GM12878 (cell line): Measurements from ENCODE around the gene NKTR.

ENCODE experiments used
- EED ChIP-seq: sonication (generic); IDR thresholded peaks from 2 replicates; pipeline ENCODE4 v1.6.1; 2016; ENCODE audit warnings: antibody characterized with exemption, low read depth
- EZH2 ChIP-seq: IDR thresholded peaks from 2 replicates; pipeline ENCODE4 v1.6.1; 2012; ENCODE audit warnings: low read depth, mild to moderate bottlenecking, control low read depth, inconsistent platforms, low read length, borderline replicate concordance; ENCODE audit not compliant: control insufficient read depth
- POLR2AphosphoS5 ChIP-seq: IDR thresholded peaks from 2 replicates; pipeline ENCODE4 v1.6.1; 2011; ENCODE audit warnings: mild to moderate bottlenecking, low read length, inconsistent platforms
- RAD21 ChIP-seq: IDR thresholded peaks from 2 replicates; pipeline ENCODE4 v1.6.1; 2011; ENCODE audit warnings: mild to moderate bottlenecking, low read depth, low read length, moderate library complexity; ENCODE audit not compliant: insufficient read depth
- TCF7 ChIP-seq: IDR thresholded peaks from 2 replicates; pipeline ENCODE4 v1.6.1; 2014; ENCODE audit warnings: antibody characterized with exemption, borderline replicate concordance
- TF ChIP-seq, protein P1 (sequence below): IDR thresholded peaks from 2 replicates; pipeline ENCODE4 v1.6.1; 2012; ENCODE audit warnings: low read depth, low read length, improper control_type of control experiment
- TF ChIP-seq, protein P2 (sequence below), 3 experiments: IDR thresholded peaks in 2 of 3; conservative IDR thresholded peaks in 1 of 3; 2 replicates each; pipeline ENCODE4 v1.5.1; 2011; ENCODE audit warnings: low read depth in 3 of 3, low read length in 3 of 3, mild to moderate bottlenecking in 3 of 3, control low read depth in 2 of 3, moderate library complexity in 2 of 3, inconsistent platforms in 1 of 3, mixed read lengths in 1 of 3; ENCODE audit not compliant: control insufficient read depth in 2 of 3, insufficient read depth in 1 of 3; ENCODE audit errors: extremely low read depth in 1 of 3
- TF ChIP-seq, protein P3 (sequence below): IDR thresholded peaks from 2 replicates; pipeline ENCODE4 v1.6.1; 2012; ENCODE audit warnings: improper control_type of control experiment, low read depth, low read length; ENCODE audit not compliant: insufficient replicate concordance

DNA sequence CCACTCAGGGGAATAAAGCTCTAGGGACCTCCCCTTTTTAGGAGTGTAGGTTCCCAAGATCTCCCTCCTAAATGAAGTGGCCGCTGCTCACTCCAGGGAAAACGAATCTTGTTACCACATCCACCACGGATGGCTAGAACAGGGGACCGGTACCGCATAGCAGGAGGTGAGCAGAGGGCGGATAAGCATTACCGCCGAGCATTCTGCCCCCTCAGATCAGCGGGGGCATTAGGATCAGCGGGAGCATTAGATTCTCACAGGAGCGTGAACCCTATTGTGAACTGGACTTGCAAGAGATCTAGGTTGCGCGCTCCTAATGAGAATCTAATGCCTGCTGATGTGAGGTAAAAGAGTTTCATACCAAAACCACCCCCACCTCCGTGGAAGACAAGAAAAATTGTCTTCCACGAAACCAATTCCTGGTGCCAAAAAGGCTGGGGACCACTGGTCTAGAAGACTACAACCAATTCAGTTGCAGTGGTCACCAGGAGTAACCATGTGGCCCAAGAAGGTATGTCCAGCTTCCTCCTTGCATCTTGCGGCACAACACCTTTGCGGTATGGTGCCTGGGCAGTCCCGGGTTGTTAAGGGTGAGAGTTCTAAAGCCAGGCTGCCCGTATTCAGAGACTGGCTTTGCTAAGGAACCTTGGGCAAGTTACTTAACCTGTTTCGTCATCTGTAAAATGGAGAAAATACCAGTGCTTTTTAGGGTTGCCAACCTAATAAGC lies 10.9 kb upstream of the NKTR start:
- TF ChIP-seq, protein P1, sequence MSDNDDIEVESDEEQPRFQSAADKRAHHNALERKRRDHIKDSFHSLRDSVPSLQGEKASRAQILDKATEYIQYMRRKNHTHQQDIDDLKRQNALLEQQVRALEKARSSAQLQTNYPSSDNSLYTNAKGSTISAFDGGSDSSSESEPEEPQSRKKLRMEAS = no peak
- TF ChIP-seq EZH2 = no peak
- TF ChIP-seq, protein P2, sequence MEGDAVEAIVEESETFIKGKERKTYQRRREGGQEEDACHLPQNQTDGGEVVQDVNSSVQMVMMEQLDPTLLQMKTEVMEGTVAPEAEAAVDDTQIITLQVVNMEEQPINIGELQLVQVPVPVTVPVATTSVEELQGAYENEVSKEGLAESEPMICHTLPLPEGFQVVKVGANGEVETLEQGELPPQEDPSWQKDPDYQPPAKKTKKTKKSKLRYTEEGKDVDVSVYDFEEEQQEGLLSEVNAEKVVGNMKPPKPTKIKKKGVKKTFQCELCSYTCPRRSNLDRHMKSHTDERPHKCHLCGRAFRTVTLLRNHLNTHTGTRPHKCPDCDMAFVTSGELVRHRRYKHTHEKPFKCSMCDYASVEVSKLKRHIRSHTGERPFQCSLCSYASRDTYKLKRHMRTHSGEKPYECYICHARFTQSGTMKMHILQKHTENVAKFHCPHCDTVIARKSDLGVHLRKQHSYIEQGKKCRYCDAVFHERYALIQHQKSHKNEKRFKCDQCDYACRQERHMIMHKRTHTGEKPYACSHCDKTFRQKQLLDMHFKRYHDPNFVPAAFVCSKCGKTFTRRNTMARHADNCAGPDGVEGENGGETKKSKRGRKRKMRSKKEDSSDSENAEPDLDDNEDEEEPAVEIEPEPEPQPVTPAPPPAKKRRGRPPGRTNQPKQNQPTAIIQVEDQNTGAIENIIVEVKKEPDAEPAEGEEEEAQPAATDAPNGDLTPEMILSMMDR (IDR thresholded peaks at IDR 0.05 in 2 of 3, conservative IDR thresholded peaks at IDR 0.05 in 1 of 3; ENCODE audit: control insufficient read depth in 2 of 3, extremely low read depth in 1 of 3, insufficient read depth in 1 of 3, low read depth in 3 of 3, low read length in 3 of 3) = no peak
- no peak for TF ChIP-seq TCF7
- TF ChIP-seq RAD21 = no peak
- TF ChIP-seq EED = no peak
- no peak for TF ChIP-seq POLR2AphosphoS5
- TF ChIP-seq, protein P3, sequence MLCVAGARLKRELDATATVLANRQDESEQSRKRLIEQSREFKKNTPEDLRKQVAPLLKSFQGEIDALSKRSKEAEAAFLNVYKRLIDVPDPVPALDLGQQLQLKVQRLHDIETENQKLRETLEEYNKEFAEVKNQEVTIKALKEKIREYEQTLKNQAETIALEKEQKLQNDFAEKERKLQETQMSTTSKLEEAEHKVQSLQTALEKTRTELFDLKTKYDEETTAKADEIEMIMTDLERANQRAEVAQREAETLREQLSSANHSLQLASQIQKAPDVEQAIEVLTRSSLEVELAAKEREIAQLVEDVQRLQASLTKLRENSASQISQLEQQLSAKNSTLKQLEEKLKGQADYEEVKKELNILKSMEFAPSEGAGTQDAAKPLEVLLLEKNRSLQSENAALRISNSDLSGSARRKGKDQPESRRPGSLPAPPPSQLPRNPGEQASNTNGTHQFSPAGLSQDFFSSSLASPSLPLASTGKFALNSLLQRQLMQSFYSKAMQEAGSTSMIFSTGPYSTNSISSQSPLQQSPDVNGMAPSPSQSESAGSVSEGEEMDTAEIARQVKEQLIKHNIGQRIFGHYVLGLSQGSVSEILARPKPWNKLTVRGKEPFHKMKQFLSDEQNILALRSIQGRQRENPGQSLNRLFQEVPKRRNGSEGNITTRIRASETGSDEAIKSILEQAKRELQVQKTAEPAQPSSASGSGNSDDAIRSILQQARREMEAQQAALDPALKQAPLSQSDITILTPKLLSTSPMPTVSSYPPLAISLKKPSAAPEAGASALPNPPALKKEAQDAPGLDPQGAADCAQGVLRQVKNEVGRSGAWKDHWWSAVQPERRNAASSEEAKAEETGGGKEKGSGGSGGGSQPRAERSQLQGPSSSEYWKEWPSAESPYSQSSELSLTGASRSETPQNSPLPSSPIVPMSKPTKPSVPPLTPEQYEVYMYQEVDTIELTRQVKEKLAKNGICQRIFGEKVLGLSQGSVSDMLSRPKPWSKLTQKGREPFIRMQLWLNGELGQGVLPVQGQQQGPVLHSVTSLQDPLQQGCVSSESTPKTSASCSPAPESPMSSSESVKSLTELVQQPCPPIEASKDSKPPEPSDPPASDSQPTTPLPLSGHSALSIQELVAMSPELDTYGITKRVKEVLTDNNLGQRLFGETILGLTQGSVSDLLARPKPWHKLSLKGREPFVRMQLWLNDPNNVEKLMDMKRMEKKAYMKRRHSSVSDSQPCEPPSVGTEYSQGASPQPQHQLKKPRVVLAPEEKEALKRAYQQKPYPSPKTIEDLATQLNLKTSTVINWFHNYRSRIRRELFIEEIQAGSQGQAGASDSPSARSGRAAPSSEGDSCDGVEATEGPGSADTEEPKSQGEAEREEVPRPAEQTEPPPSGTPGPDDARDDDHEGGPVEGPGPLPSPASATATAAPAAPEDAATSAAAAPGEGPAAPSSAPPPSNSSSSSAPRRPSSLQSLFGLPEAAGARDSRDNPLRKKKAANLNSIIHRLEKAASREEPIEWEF = no peak
